ENCODE data around the gene IPO5.
"Not testable (repeated sequence)": the region's sequence is repeated elsewhere in the genome, so short reads cannot be mapped to it uniquely, and the experiment has no call there.

Gene IPO5

DNA sequence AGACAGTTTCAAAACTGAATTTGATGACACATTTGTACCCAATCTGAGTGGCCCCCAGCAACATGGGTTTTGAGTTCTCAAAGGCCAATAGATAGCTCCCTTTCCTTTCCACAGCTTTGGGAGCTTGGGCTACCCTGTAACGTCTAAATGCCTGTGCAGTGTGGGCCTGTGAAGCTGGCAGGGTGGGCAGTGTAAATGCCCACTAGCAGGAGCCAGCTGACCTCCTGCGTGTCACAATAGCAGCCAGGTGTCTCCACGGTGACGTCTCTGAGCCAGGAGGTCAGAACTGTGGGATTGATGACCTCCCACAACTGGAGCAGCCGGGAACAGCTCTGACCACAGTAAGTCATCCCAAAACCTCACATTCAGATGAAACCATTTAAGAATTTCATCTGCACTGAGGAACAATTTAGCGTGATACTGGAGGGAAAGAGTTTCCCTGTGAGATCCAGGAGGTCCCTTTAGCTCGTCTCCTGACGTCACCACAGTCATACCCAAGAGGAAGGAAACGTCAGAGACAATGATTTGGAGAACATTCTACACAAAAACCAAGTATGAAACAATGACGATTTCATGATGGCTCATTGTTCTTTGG lies at the start of gene IPO5:
Gene IPO5 (plus strand): TSS at position 300 of the 595 bp plus-strand sequence. CDS start 23,022 bp downstream, outside the sequence.
- no peak for DNase-seq

DNA sequence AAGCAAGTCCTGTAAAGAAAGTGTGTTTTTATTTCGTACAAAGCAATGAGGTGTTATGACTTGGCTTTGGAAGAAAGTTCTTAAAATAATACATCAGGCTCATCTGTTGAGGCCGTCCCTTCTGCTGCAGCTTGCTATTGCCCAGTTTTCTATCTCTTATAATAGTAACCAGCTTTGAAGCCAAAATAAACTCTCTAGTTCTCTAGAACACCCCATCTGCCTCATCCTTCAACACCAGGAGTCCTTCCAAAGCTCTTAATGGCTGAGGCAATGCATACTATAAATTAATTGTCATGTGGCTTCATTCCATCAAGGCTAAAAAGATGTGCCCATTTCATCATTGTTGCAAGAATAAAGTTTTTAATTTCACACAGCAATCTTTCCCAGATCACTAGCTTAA lies 49.4 kb upstream of the IPO5 start:
- no peak for DNase-seq

GRCh38 chr13:97905517-97905916 lies 48.0 kb upstream of the IPO5 start:
- DNase-seq: no peak

DNA sequence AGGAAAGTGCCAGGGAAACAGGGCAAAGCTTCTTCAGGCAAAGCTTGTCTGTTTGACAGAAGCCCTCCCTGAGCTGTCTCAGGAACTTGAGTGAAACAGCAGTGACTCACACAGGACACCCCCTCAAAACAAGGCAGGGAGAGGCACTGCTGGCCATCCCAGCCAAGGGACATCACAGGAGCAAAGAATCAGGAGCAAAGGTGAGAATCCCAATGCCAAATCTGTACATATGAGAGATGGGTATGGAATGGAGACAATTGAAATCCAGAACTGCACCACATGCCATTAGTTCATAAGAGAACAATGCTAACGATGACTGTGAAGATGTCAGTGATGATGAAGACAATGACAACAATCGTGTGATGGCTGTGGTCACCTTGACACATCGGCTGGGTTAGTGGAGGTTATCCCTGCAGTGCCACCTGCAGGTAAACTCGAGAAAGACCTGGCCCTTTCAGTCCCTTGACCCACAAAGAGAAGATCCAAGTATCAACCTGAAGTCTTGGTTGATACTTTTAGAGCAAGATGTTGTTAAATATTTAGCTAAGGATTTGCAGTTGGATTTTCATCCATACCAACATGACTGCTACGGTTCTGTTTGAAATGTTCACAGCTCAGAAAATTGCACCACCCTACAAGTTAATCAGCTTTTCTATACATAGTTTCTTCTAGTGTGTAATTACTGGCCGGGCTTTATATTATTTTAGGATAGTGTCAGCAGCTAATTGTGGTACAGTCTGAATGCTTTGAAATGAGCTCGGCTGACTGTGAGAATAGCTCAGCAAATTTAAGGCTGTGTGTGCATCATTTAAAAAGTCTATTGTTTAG lies 42.0 kb upstream of the IPO5 start:
- peak; percentile 20 for DNase-seq

DNA sequence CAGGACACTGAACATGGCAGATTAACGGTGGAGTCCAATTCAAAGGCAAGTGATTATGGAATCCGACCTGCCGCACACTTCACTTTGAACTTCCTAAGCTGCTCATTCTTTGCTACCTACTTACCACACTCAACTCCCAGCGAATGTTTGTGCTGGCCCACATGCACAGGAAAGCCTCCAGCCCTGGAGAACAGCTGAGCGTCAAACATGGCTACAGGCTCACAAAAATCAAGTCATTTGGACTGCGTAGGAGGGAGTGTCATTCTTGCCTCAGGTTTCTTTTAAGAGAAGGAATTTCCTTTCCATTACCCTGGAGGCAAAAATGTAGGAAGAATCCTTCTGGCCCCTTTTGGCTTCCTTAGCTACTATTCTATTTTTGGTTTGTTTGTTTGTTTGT lies 41.3 kb upstream of the IPO5 start:
- no peak for DNase-seq

DNA sequence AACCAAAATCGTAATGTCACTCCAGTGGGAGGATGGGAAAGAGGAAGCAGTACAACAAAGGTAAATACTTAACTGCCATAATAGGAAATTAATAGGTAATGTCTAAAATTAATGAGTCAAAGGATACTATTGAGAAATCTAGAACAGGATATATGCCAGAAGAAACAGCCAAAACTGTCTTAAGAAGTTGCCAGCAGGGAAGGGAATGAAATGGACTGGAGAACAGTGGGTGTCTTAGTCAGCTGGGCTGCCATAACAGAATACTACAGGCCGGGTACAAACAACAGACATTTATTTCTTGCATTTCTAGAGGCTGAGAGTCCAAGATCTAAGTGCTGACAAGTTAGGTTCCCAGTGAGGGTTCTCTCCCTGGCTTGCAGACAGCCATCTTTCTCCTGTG lies 40.3 kb upstream of the IPO5 start:
- DNase-seq: no peak

DNA sequence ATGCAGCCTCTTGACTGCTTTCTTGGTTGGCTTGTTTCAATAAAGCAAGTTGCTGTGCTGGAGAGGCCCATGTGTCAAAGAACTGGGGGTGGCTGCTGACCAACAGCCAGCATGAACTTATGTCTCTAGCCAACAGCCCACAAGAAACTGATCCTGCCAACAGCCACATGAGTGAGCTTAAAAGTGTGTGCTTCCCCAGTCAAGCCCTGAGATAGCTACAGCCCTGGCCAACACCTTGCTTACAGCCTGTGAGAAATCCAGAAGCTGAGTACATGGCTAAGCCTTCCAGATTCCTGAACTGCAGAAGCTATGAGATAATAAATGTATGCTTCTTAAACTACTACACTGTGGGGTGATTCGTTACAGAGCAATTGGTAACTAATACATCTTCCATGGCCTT lies 38.9 kb upstream of the IPO5 start:
- DNase-seq: no peak

DNA sequence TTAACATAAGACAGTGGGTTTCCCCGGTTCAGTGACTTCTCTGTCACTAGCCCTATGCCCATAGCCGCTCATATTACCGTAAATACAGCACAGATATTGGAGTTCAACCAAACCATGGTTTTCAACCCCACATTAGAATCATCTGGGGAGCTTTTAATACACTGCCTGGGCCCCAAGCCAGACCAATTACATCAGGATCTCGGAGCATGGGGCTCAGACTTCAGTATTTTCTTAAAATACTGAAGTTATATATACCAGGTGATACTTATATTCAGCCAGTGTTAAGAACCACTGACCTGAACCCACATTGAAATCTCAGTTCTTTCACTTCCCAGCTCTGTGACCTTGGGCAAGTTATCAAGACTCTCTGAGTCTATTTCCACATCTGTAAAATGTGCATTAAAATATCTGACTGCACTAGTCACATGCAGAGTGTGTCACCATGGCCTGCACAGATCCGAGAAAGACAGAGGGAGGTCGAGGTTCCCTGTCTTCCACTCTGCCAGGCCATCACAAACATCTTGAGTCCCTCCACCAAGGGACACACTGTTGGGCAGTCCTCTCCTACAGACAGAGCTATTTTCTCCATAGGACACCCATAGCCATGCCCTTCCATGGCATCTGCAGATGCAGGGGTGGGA lies 32.2 kb upstream of the IPO5 start:
- no peak for DNase-seq

DNA sequence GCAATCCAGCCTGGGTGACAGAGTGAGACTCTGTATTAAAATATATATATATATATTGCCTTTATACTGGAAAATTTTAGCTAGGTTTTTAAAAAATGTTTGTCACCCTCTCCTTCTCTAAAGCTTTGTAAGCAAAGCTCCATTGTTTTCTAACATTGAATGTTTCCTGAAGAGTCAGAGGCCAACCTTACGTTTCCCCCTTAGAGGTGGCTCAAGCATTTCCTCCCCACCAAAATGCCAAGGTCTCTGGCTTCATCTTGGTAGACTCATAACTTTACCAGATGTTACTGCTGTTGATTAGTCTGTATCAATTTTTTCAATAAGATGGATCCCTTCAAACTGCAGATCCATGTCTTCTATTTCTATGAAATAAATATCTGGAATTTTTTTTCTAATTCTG lies 25.2 kb upstream of the IPO5 start:
- DNase-seq: no peak

GRCh38 chr13:97932036-97932435 lies 21.4 kb upstream of the IPO5 start:
- DNase-seq: no peak

GRCh38 chr13:97932647-97933046 lies 20.8 kb upstream of the IPO5 start:
- DNase-seq: no peak

DNA sequence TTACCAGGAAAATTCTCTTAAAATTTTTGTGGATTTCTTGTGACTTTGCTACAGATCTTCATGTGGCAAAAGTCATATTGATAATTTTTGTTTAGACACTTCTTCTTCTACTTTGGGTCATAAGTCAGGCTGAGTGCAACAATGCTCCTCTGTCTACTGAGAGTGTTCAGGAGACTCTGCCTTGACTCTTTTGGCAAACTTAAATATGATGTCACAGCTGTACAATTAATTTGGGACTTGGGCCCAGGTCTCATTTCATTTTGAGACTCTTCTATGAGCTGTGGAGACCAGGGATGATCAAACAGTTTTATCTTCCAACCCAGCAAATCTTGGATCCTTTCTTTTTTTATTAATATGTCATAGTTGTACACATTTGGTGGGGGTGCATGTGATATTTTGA lies 19.7 kb upstream of the IPO5 start:
- no peak for DNase-seq

GRCh38 chr13:97934590-97934989 lies 18.9 kb upstream of the IPO5 start:
- DNase-seq: no peak

DNA sequence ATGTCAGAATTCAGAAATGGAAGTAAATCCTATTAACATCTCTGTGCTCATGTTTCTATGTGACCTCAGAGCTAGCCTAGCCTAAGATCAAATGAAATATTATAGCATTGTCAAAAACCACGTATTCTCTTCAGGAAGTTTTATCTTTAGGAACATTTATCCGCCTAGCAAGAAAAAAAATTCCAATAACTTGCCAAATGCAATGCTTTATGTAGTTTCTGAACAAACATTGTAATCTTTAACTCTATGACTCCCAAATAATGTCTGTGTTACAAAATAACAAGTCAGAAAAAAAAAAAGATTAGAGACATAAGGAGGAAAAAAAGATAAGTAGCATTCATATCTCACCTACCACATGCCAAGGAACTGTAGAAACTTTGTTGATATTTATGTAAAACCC lies 18.4 kb upstream of the IPO5 start:
- DNase-seq: no peak

GRCh38 chr13:97936036-97936435 lies 17.4 kb upstream of the IPO5 start:
- DNase-seq: no peak

DNA sequence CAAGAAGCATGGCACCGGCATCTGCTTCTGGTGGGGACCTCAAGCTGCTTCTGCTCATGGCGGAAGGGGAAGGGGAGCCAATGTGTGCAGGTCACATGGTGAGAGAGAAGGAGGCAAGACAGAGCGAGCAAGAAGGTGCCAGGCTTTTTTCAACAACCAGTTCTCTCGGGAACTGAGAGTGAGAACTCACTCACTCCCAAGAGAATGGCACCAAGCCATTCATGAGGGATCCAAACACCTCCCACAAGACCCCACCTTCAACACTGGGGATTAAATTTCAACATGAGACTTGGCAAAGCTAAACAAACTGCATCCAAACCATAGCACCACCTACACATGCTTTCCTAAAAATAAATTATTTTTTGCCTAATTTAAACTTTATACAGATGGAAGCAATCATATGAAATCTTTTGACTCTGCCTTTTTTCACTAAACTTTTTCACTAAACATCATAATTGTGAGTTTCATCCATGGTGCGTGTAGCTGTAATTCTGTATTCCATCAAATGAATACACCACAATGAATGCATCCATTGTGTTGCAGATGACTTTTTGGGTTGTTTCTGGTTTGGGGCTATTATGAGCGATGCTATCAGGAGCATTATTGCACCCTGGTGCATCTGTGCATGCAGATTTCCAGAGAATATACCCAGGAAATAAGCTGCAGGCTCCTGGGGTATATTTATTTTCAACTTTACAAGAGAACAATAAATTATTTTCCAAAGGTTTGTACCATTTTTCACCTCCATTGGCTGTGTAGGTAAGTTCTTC lies 14.6 kb upstream of the IPO5 start:
- no peak for DNase-seq

GRCh38 chr13:97944396-97945029 lies 9.0 kb upstream of the IPO5 start:
- DNase-seq: no peak

DNA sequence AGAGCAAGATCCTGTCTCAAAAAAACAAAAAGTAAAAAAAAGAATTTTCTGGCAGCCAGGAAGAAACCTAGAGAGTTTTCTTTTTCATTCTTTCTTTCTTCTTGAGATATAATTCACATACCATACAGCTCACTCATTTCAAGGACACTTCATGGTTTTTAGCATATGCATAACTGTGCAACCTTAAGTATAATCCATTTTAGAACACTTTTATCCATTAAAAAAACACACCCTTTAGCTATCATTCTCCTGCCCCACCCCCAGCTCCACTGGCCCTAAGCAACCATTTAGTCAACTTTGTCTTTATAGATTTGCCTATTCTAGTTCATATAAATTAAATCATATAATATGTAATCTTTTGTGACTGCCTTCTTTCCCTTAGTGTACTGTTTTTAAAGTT lies 8.1 kb upstream of the IPO5 start:
- no peak for DNase-seq

DNA sequence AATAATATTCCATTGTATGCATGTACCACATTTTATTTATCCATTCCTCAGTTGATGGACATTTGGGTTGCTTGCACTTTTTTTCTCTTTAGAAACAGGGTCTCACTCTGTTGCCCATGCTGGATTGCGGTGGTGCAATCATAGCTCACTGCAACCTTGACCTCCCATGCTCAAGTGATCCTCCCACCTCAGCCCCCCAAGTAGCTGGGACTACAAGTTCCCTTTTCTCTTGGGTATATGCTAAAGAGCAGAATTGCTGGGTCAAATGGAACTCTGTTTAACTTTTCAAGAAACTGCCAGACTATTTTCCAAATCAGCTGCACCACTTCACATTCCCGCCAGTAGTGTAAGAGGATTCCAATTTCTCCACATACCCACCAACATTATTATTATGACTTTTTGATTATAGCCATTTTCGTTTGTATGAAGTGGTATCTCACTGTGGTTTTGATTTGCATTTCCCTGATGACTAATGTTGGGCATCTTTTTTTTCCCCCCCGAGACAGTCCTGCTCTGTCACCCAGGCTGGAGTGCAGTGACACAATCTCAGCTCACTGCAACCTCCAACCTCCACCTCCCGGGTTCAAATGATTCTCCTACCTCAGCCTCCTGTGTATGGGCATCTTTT lies 7.6 kb upstream of the IPO5 start:
- peak; percentile 15 for DNase-seq

DNA sequence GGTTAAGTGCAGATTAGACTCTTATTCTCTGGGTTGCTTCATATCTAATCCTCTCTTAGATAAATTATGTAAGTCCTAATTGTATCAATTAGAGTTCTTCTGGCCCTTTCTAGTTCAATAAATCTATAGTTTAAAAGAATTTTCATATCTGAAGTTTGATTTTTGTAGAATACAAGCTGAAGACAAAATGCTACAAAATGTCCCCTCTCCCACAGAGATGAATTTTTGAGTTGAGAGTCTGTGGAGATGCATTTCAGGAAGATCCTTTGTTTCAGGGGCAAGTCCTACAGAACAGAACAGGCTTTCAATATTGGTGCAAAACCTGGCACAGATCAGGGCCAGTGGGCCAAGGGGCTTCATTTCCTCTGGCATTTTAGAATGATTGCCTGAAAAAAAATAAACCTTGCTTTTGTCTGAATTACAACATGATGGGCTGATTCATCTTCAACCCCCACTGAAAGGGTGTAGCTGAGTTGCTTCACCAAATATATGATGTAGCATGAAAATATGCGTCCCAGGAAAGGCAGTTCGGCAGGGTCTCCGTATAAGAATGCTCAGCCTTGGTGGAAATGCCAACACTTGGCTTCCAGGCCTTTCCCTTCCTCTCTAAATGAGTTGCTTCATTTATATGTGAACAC lies 6.4 kb upstream of the IPO5 start:
- no peak for DNase-seq

DNA sequence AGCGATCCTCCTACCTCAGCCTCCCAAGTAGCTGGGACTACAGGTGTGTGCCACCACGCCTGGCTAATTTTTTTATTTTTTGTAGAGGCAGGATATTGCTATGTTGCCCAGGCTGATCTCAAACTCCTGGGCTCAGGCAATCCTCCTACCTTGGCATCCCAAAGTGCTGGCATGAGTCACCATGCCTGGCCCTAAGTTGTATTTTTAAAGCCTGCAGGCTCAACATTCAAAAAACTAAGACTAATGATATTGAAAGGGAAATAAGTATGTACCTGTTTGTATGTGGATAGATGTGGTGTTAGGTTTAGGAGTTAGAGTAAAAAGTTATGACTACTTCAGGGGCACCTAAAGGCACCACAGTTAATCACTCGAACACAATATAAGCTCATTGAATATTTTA lies 5.4 kb upstream of the IPO5 start:
- no peak for DNase-seq

DNA sequence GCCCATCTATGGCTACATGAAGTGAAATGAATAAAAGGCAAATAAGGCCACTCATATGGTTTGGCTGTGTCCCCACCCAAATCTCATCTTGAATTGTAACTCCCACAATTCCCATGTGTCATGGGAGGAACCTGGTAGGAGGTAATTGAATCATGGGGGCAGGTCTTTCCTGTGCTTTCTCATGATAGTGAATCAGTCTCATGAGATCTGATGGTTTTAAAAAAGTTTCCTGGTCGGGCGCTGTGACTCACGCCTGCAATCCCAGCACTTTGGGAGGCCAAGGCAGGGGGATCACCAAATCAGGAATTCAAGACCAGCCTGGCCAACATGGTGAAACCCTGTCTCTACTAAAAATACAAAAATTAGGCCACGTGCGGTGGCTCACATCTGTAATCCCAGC lies 4.2 kb upstream of the IPO5 start:
- DNase-seq: not testable (repeated sequence)
